Superior temporal gyrus (tissue), 1 donor: ENCODE data around the gene ABCA6.
"Not testable (repeated sequence)": the region's sequence is repeated elsewhere in the genome, so short reads cannot be mapped to it uniquely, and the experiment has no call there.

ENCODE experiments used
- DNase-seq: peaks from one replicate; pipeline ENCODE4 v3.0.0-alpha.2; 2016; ENCODE audit errors: extremely low spot score

ABCA6 gene

GRCh38 chr17:69071233-69071586 lies 70.5 kb downstream of the ABCA6 start:
- DNase-seq, result not testable (repeated sequence)

- DNase-seq, result not testable (repeated sequence)
Measured at GRCh38 chr17:69070378-69071232, 71.1 kb downstream of the ABCA6 start.

- DNase-seq, result no peak
Measured at GRCh38 chr17:69069226-69069750, 72.4 kb downstream of the ABCA6 start.

- DNase-seq, result no peak
Measured at GRCh38 chr17:69067274-69068047, 74.2 kb downstream of the ABCA6 start.

- no peak for DNase-seq
Measured at GRCh38 chr17:69066482-69066881, 75.2 kb downstream of the ABCA6 start.

GRCh38 chr17:69065113-69065512 lies 76.6 kb downstream of the ABCA6 start:
- no peak for DNase-seq

- no peak for DNase-seq
Measured at GRCh38 chr17:69064476-69064875, 77.2 kb downstream of the ABCA6 start.

- DNase-seq, result no peak
Measured at GRCh38 chr17:69064001-69064400, 77.7 kb downstream of the ABCA6 start.

GRCh38 chr17:69062860-69063581 lies 78.7 kb downstream of the ABCA6 start:
- no peak for DNase-seq

- no peak for DNase-seq
Measured at GRCh38 chr17:69061721-69062556, 79.8 kb downstream of the ABCA6 start.

- DNase-seq, result peak; percentile 28
Measured at GRCh38 chr17:69060822-69061221, 80.9 kb downstream of the ABCA6 start, which contains the start of gene ABCA9. Gene ABCA9 (minus strand): TSS chr17:69060927. CDS start chr17:69051126, 9,801 bp downstream.

GRCh38 chr17:69059458-69060175 lies 82.1 kb downstream of the ABCA6 start:
- DNase-seq, result no peak

GRCh38 chr17:69058165-69058564 lies 83.5 kb downstream of the ABCA6 start:
- no peak for DNase-seq

- DNase-seq, result no peak
Measured at GRCh38 chr17:69057280-69057679, 84.4 kb downstream of the ABCA6 start.

- no peak for DNase-seq
Measured at GRCh38 chr17:69056179-69056823, 85.4 kb downstream of the ABCA6 start.

GRCh38 chr17:69055334-69055733 lies 86.4 kb downstream of the ABCA6 start:
- no peak for DNase-seq

GRCh38 chr17:69050999-69051775 lies 90.5 kb downstream of the ABCA6 start:
- no peak for DNase-seq

- DNase-seq, result no peak
Measured at GRCh38 chr17:69048634-69049033, 93.1 kb downstream of the ABCA6 start.
